Stimulated activated naive CD8-positive, alpha-beta T cell treated with anti-CD3 and anti-CD28 coated beads, Interleukin-15, Interleukin-2, amounts not matched to agents 100 U/mL and 50 U/mL, for 24 hours (primary cell): ENCODE measurements around the gene ZNF543.
"Not testable (repeated sequence)": the region's sequence is repeated elsewhere in the genome, so short reads cannot be mapped to it uniquely, and the experiment has no call there.

Experiments
- ATAC-seq: fragments of 150-1000 bp; cut with Tn5 transposase; one replicate; pipeline ENCODE4 v1.10.0; 2021
- DNase-seq: peaks from one replicate; pipeline ENCODE4 v3.0.0; 2021

The ZNF543 gene

GRCh38 chr19:57321116-57321515 is 844 bp downstream of the ZNF543 start:
- no peak for ATAC-seq
- no peak for DNase-seq

- no peak for DNase-seq
- no peak for ATAC-seq
Measured at GRCh38 chr19:57321751-57322150, 1.5 kb downstream of the ZNF543 start.

GRCh38 chr19:57324992-57325391 is 4.7 kb downstream of the ZNF543 start:
- ATAC-seq: no peak
- DNase-seq: no peak

GRCh38 chr19:57327993-57328392 is 7.7 kb downstream of the ZNF543 start:
- DNase-seq (no peak), ATAC-seq (no peak)

- DNase-seq (no peak), ATAC-seq (no peak)
Measured at GRCh38 chr19:57334191-57334590, 13.9 kb downstream of the ZNF543 start.

- no peak for DNase-seq
- no peak for ATAC-seq
Measured at GRCh38 chr19:57338877-57339276, 18.6 kb downstream of the ZNF543 start.

GRCh38 chr19:57342582-57342981 is 22.3 kb downstream of the ZNF543 start:
- DNase-seq (no peak), ATAC-seq (no peak)

GRCh38 chr19:57348136-57348535 is 27.9 kb downstream of the ZNF543 start:
- DNase-seq (no peak), ATAC-seq (no peak)

- ATAC-seq (peak; percentile 100), DNase-seq (peak; percentile 82)
Measured at GRCh38 chr19:57350877-57351805, 30.9 kb downstream of the ZNF543 start, which contains the start of gene ZNF304. ZNF304 (plus strand) TSS chr19:57351271; CDS start chr19:57351665, 394 bp downstream.

- ATAC-seq: no peak
Measured at GRCh38 chr19:57351867-57352266, 31.6 kb downstream of the ZNF543 start.

GRCh38 chr19:57355916-57356315 is 35.6 kb downstream of the ZNF543 start:
- DNase-seq (no peak), ATAC-seq (no peak)

More at GRCh38 chr19:57351867-57352266, 31.6 kb downstream of the ZNF543 start:
- no peak for DNase-seq

GRCh38 chr19:57357406-57357805 is 37.1 kb downstream of the ZNF543 start:
- ATAC-seq (no peak), DNase-seq (no peak)

GRCh38 chr19:57359300-57359699 is 39.0 kb downstream of the ZNF543 start:
- ATAC-seq (no peak), DNase-seq (no peak)

GRCh38 chr19:57362419-57362818 is 42.1 kb downstream of the ZNF543 start:
- ATAC-seq (no peak), DNase-seq (no peak)

GRCh38 chr19:57362997-57363687 is 42.9 kb downstream of the ZNF543 start, which contains the start of the genes TRAPPC2B and ZNF547:
TRAPPC2B (plus strand) TSS chr19:57363551; CDS start chr19:57364834, 1,283 bp downstream.
ZNF547 (plus strand) TSS chr19:57363551; CDS start chr19:57368556, 5,005 bp downstream.
- ATAC-seq (peak; percentile 96), DNase-seq (peak; percentile 97)

GRCh38 chr19:57363688-57364181 is 43.5 kb downstream of the ZNF543 start:
- DNase-seq: no peak
- no peak for ATAC-seq

GRCh38 chr19:57366776-57367175 is 46.5 kb downstream of the ZNF543 start:
- ATAC-seq (no peak), DNase-seq (no peak)

- ATAC-seq (no peak), DNase-seq (no peak)
Measured at GRCh38 chr19:57374179-57374578, 53.9 kb downstream of the ZNF543 start.

GRCh38 chr19:57374647-57375046 is 54.4 kb downstream of the ZNF543 start:
- not testable (repeated sequence) for ATAC-seq, DNase-seq

GRCh38 chr19:57376151-57376550 is 55.9 kb downstream of the ZNF543 start:
- DNase-seq: no peak
- no peak for ATAC-seq

GRCh38 chr19:57377498-57378146 is 57.4 kb downstream of the ZNF543 start:
- no peak for DNase-seq
- no peak for ATAC-seq
